Posterior cingulate gyrus (tissue), 11 donors: ENCODE results near the gene SPINK2.

Source experiments
- DNase-seq, 10 donors: peaks; one replicate each; pipeline versions ENCODE4 v3.0.0 to v3.0.0-alpha.2; 2020 to 2021; ENCODE audit warnings: mixed read lengths in 3 of 10
- intact Hi-C: fragments of 100-400 bp; cut with DNase I; formaldehyde crosslinking; loops from one replicate; pipeline ENCODE4 v1.15.1; 2023

The SPINK2 gene

GRCh38 chr4:56803471-56803870 lies 18.0 kb downstream of the SPINK2 start:
- intact Hi-C loops: loop anchor here (10.0 kb wide), 1 partner anchor 149 kb away; no protein-coding TSS in a partner anchor

GRCh38 chr4:56799824-56800756 lies 21.4 kb downstream of the SPINK2 start:
- intact Hi-C loops: loop anchor here (1.0 to 10.0 kb wide), 4 partner anchors 145 to 375 kb away; no protein-coding TSS in a partner anchor
- DNase-seq: peak; percentile 71 to 98 (median 88)

More at GRCh38 chr4:56803471-56803870, 18.0 kb downstream of the SPINK2 start:
- no peak for DNase-seq

- DNase-seq: peak in 1 of 10 donors; percentile 12
- intact Hi-C loops: loop anchor here (10.0 kb wide), 1 partner anchor 254 kb away; no protein-coding TSS in a partner anchor
Observed at GRCh38 chr4:56799161-56799759, 22.2 kb downstream of the SPINK2 start.

- intact Hi-C loops: loop anchor here (10.0 kb wide), 1 partner anchor 251 kb away; no protein-coding TSS in a partner anchor
- no peak for DNase-seq
Observed at GRCh38 chr4:56796211-56796610, 25.3 kb downstream of the SPINK2 start.

GRCh38 chr4:56791316-56791715 lies 30.2 kb downstream of the SPINK2 start:
- DNase-seq: no peak
- intact Hi-C loops: loop anchor here (10.0 kb wide), 1 partner anchor 247 kb away; no protein-coding TSS in a partner anchor

GRCh38 chr4:56790691-56791091 lies 30.8 kb downstream of the SPINK2 start:
- no peak for DNase-seq
- intact Hi-C loops: loop anchor here (10.0 kb wide), 1 partner anchor 246 kb away; no protein-coding TSS in a partner anchor

- intact Hi-C loops: no loop called here
- DNase-seq: no peak
Observed at GRCh38 chr4:56788081-56788480, 33.4 kb downstream of the SPINK2 start.

- intact Hi-C loops: no loop called here
- DNase-seq: no peak
Observed at GRCh38 chr4:56787380-56787779, 34.1 kb downstream of the SPINK2 start.

- intact Hi-C loops: no loop called here
- peak in 8 of 10 donors; percentile 28 to 90 (median 48) for DNase-seq
Observed at GRCh38 chr4:56786955-56787354, 34.5 kb downstream of the SPINK2 start.

GRCh38 chr4:56783986-56784385 lies 37.5 kb downstream of the SPINK2 start:
- intact Hi-C loops: no loop called here
- no peak for DNase-seq

- DNase-seq: no peak
- intact Hi-C loops: no loop called here
Observed at GRCh38 chr4:56782019-56782418, 39.5 kb downstream of the SPINK2 start.

GRCh38 chr4:56773346-56773745 lies 48.2 kb downstream of the SPINK2 start:
- intact Hi-C loops: no loop called here
- DNase-seq: no peak

- no peak for DNase-seq
- intact Hi-C loops: no loop called here
Observed at GRCh38 chr4:56772134-56772533, 49.4 kb downstream of the SPINK2 start.

GRCh38 chr4:56768763-56769162 lies 52.7 kb downstream of the SPINK2 start:
- intact Hi-C loops: no loop called here
- no peak for DNase-seq

- intact Hi-C loops: no loop called here
- no peak for DNase-seq
Observed at GRCh38 chr4:56768316-56768715, 53.2 kb downstream of the SPINK2 start.

GRCh38 chr4:56767567-56767966 lies 53.9 kb downstream of the SPINK2 start:
- intact Hi-C loops: no loop called here
- no peak for DNase-seq

- intact Hi-C loops: no loop called here
- no peak for DNase-seq
Observed at GRCh38 chr4:56764775-56765174, 56.7 kb downstream of the SPINK2 start.

- intact Hi-C loops: no loop called here
- DNase-seq: no peak
Observed at GRCh38 chr4:56764223-56764622, 57.3 kb downstream of the SPINK2 start.

- DNase-seq: no peak
- intact Hi-C loops: no loop called here
Observed at GRCh38 chr4:56762484-56763250, 58.8 kb downstream of the SPINK2 start.

- DNase-seq: no peak
- intact Hi-C loops: no loop called here
Observed at GRCh38 chr4:56760183-56760582, 61.3 kb downstream of the SPINK2 start.
